Measurements from ENCODE around the gene UGT1A9. TPM values are rescaled to one million over a fixed set of nuclear protein-coding genes. Genes with fewer than 3 reads are reported as not detected.

Gene UGT1A9
- total RNA-seq, 2 donors from 2014 or later, result not detected

- H3K27ac ChIP-seq, result no peak overlapping the region
- no peaks in the 10 kb centered on the region for H3K4me1 ChIP-seq
- TF ChIP-seq, protein P1, sequence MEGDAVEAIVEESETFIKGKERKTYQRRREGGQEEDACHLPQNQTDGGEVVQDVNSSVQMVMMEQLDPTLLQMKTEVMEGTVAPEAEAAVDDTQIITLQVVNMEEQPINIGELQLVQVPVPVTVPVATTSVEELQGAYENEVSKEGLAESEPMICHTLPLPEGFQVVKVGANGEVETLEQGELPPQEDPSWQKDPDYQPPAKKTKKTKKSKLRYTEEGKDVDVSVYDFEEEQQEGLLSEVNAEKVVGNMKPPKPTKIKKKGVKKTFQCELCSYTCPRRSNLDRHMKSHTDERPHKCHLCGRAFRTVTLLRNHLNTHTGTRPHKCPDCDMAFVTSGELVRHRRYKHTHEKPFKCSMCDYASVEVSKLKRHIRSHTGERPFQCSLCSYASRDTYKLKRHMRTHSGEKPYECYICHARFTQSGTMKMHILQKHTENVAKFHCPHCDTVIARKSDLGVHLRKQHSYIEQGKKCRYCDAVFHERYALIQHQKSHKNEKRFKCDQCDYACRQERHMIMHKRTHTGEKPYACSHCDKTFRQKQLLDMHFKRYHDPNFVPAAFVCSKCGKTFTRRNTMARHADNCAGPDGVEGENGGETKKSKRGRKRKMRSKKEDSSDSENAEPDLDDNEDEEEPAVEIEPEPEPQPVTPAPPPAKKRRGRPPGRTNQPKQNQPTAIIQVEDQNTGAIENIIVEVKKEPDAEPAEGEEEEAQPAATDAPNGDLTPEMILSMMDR (IDR thresholded peaks at IDR 0.05), result no peak
- DNase-seq (ENCODE audit: low spot score), result no peak
- no peak overlapping the region for H3K4me3 ChIP-seq
- H3K9me3 ChIP-seq, result no peaks in the 10 kb centered on the region
- H3K27me3 ChIP-seq, result no peaks in the 10 kb centered on the region
- no peaks in the 10 kb centered on the region for H3K36me3 ChIP-seq
These were observed 92.6 kb downstream of the UGT1A9 start for GRCh38 chr2:233764264-233764663.

DNA sequence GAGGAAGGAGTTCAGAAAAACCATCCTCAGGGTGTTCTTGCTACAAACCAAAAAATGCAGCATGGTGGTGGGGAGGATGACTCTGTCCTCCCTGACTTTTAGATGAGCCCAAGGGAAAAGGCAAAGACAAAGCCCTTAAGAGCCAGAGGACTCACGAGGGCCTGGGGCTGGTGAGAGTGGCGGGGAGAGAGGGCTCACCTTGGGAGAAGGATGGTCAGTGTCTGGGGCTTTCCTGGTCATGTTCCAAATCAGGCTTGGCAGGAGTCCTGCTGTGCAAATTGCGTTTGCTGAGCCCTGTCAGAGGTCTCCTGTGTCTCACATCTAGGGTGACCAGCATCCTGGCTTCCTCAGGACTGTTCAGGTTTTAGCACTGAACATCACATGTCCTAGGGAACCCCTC, 93.1 kb downstream of the UGT1A9 start:
- DNase-seq (ENCODE audit: low spot score), result no peak
- Histone ChIP-seq H3K27me3 (no peaks in the 10 kb centered on the region), H3K9me3 (no peaks in the 10 kb centered on the region), H3K36me3 (no peaks in the 10 kb centered on the region), H3K27ac (no peak overlapping the region), H3K4me1 (no peaks in the 10 kb centered on the region), H3K4me3 (no peak overlapping the region)
- TF ChIP-seq, protein P1 (IDR thresholded peaks at IDR 0.05), result no peak

DNA sequence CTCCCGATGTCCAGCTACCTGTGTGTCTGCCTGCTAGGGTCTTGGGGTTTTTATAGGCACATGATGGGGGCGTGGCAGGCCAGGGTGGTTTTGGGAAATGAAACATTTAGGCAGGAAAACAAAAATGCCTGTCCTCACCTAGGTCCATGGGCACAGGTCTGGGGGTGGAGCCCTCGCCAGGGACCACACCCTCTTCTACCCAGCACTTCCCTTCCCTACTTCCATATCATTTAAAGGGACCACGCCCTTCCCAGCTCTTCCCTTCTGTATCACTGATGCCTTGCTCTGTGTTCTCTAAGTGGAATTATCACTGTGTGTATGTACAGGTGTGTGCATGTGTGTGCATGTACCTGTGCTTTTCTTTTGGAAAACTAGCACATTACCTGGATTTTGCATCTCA, 94.7 kb downstream of the UGT1A9 start:
- Histone ChIP-seq H3K4me1 (no peaks in the 10 kb centered on the region), H3K36me3 (no peaks in the 10 kb centered on the region), H3K9me3 (no peaks in the 10 kb centered on the region), H3K27me3 (no peaks in the 10 kb centered on the region), H3K27ac (no peak overlapping the region), H3K4me3 (no peak overlapping the region)
- no peak for DNase-seq (ENCODE audit: low spot score)
- TF ChIP-seq, protein P1 (IDR thresholded peaks at IDR 0.05), result no peak

DNA sequence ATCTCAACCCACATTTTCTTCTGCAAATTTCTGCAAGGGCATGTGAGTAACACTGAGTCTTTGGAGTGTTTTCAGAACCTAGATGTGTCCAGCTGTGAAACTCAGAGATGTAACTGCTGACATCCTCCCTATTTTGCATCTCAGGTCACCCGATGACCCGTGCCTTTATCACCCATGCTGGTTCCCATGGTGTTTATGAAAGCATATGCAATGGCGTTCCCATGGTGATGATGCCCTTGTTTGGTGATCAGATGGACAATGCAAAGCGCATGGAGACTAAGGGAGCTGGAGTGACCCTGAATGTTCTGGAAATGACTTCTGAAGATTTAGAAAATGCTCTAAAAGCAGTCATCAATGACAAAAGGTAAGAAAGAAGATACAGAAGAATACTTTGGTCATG, 96.4 kb downstream of the UGT1A9 start:
- Histone ChIP-seq H3K27me3 (no peaks in the 10 kb centered on the region), H3K27ac (no peak overlapping the region), H3K9me3 (no peaks in the 10 kb centered on the region), H3K4me3 (no peak overlapping the region), H3K4me1 (no peaks in the 10 kb centered on the region), H3K36me3 (no peaks in the 10 kb centered on the region)
- TF ChIP-seq, protein P1 (IDR thresholded peaks at IDR 0.05), result no peak
- DNase-seq (ENCODE audit: low spot score), result no peak

GRCh38 chr2:233769260-233769659, 97.6 kb downstream of the UGT1A9 start:
- no peaks in the 10 kb centered on the region for H3K36me3 ChIP-seq
- no peak for DNase-seq (ENCODE audit: low spot score)
- no peak overlapping the region for H3K27ac ChIP-seq
- no peaks in the 10 kb centered on the region for H3K4me1 ChIP-seq
- TF ChIP-seq, protein P1 (IDR thresholded peaks at IDR 0.05), result no peak
- H3K4me3 ChIP-seq, result no peak overlapping the region
- H3K27me3 ChIP-seq, result no peaks in the 10 kb centered on the region
- H3K9me3 ChIP-seq, result no peaks in the 10 kb centered on the region

GRCh38 chr2:233772153-233772552, 100.5 kb downstream of the UGT1A9 start:
- H3K9me3 ChIP-seq, result peaks cover 0 to 8% of the 10 kb centered on the region in 2 donors
- TF ChIP-seq, protein P1 (IDR thresholded peaks at IDR 0.05), result no peak
- H3K4me3 ChIP-seq, result no peak overlapping the region
- no peaks in the 10 kb centered on the region for H3K27me3 ChIP-seq
- H3K36me3 ChIP-seq, result no peaks in the 10 kb centered on the region
- H3K27ac ChIP-seq, result no peak overlapping the region
- H3K4me1 ChIP-seq, result no peaks in the 10 kb centered on the region
- no peak for DNase-seq (ENCODE audit: low spot score)

Data from right atrium auricular region (tissue), 2 donors.